Activated gamma-delta T cell treated with Interleukin-2 at 50 U/mL for 16 hours (primary cell): ENCODE results near the gene RAB11FIP3.
A peak's percentile ranks its signal among the peaks of the same experiment; 100 is the strongest.
"Not testable (repeated sequence)": the region's sequence is repeated elsewhere in the genome, so short reads cannot be mapped to it uniquely, and the experiment has no call there.

Experiments
- DNase-seq: peaks from one replicate; pipeline ENCODE4 v3.0.0-alpha.2; 2020

Gene RAB11FIP3

DNA sequence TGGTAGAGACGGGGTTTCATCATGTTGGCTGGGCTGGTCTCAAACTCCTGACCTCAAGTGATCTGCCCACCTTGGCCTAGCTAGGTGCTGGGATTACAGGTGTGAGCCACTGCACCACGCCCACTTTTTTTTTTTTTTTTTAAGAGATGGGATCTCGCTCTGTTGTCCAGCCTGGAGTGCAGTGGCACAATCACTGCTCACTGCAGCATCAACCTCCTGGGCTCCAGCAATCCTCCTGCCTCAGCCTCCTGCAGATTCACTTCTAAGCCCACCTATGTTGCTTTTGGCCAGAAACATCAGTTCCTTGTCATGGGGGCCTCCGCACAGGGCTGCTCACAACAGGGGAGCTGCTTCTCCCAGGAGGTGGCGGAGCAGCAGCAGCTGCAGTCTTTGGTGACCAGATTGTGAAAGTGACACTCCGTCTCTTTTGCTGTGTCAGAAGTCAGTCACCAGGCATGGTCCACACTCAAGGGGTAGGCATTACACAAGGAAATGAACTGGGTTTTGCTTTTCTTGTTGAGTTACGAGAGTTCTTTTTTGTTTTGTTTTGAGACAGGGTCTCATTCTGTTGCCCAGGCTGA lies 32.9 kb upstream of the RAB11FIP3 start:
- peak; percentile 53 for DNase-seq

DNA sequence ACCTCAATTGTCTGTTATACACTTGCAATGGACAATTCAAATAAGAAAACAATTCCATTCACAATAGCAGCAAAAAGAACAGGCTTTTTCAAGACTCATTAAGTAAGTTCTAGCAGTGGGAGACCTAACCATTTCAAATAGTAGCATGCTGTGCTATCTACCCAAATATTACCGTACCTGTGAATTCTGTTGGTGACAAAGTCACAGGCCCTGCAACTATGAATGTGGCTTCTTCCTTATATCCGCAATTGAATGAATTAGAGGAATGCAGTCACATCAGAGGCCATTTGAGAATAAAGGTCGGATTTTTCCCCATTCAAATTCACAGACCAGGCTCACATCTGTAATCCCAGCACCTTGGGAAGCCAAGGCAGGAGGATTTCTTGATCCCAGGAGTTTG lies 29.2 kb upstream of the RAB11FIP3 start:
- no peak for DNase-seq

DNA sequence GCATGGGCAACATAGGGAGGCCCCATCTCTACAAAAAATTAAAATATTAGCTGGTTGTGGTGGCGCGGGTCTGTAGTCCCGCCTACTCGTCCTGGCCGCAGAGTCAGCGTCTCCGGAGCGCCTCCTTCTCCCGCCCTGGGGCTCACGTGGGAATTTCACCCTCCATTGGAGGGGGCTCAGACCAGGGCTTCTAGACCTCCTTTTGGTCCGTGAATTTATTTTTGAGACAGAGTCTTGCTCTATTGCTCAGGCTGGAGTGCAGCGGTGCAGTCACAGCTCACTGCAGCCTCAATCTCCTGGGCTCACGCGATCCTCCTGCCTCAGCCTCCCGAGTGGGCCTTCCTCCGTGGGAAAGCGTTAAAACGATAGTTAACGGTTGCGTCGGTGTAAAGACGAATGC lies 28.8 kb upstream of the RAB11FIP3 start:
- no peak for DNase-seq

DNA sequence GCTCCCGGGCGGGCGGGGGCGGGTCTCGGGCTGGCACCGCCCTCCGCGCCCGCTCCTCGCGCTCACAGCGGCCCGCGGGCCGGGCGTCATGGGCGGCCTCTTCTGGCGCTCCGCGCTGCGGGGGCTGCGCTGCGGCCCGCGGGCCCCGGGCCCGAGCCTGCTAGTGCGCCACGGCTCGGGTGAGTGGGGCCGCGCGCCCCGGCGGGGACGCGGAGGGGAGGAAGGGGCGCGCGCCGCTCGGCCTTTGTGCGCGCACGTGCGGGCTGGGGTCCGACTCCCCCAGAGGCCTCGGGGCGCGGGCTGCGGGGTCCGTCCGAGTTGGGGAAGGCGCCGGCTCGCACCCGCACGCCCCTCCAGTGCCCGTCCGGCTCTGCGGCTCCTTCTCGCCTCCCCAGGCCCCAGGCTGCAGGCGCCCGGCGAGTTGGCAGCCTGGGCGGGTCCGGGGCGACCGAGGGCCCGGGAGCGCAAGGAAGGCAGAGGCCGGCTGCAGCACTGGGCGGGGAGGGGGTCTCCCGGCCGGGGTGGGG lies 28.3 kb upstream of the RAB11FIP3 start, which contains the start of gene NME4:
NME4 (plus strand) TSS at position 65 of the 527 bp plus-strand sequence; CDS start at position 89, 24 bp downstream.
- DNase-seq, result no peak

DNA sequence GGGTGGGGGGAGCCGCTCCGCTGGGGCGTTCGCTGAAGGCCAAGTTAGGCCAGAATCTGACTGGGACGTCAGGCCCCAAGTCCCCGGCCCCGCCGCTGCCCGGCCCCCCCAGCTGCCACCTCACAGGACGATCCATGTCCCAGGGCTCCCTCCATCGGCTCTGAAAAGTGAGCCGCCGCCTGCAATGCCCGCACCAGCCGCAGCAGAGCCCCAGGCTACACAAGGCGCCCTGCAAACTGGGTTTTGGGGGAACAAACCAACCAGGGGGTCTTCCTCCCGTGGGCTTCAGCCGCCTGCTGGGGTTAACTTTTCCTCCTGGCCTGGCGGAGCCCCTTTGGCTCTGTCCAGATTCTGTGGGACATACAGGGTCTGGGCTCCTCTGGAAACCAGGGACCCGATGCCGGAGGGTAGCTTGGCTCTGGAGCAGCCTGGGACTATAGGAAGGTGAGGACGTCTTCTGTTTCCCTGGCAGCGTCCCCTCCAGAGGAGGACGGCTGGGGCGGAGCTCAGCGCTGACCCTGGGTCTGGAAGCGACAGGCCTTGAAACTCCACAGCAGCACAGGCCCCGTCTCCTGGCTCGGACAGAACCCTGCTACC lies 27.6 kb upstream of the RAB11FIP3 start:
- DNase-seq, result no peak

DNA sequence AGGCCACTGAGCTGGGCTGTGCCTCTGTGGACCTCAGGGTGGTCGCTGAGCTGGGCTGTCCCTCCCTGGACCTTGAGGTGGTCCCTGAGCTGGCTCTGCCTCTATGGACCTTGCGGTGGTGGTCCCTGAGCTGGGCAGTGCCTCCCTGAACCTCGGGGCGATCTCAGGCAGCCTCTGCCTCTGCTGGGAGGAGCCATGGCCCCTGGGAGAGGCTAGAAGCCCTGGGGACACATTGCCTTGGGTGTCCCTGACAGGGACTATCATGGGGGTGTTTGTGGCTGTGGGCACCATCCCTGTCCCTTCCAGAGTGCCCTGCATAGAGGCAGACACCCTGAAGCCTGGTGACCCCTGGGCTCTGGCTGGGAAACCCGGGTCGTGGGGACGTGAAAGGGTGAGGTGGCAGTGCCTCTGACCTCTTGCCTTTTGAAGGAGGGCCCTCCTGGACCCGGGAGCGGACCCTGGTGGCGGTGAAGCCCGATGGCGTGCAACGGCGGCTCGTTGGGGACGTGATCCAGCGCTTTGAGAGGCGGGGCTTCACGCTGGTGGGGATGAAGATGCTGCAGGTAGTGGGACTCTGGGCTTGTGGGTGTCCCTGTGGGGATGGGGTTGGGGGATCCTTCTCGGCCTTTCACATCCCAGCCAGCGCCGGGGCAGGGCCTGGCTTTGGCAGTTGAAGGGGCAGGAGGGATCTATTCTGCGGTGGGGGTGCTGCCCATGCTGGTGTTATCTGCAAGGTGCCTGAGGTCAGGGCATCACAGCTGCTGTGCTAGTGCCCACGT lies 26.7 kb upstream of the RAB11FIP3 start:
- no peak for DNase-seq

DNA sequence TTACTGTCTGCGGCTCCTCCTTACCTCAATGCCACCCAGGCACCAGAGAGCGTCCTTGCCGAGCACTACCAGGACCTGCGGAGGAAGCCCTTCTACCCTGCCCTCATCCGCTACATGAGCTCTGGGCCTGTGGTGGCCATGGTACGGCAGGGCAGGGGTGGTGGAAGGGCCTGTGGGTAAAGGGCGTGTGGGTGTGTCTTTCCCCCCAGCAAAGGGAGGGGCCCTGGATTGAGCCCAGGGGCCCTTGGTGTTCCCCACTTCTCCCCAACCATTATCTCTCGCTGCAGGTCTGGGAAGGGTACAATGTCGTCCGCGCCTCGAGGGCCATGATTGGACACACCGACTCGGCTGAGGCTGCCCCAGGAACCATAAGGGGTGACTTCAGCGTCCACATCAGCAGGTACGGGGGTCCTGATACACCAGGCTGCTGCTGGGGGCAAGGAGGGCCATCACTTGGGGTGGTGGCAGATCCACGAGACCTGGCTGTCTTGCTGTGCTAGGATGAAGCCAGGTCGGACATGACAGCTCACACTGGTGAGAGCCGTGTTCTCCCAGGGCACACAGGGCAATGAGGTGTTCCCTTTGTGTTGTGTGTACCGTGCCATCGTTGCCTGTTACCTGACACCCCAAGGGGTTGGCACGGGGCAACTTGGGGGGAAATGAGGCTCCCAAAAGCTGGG lies 26.0 kb upstream of the RAB11FIP3 start:
- no peak for DNase-seq

DNA sequence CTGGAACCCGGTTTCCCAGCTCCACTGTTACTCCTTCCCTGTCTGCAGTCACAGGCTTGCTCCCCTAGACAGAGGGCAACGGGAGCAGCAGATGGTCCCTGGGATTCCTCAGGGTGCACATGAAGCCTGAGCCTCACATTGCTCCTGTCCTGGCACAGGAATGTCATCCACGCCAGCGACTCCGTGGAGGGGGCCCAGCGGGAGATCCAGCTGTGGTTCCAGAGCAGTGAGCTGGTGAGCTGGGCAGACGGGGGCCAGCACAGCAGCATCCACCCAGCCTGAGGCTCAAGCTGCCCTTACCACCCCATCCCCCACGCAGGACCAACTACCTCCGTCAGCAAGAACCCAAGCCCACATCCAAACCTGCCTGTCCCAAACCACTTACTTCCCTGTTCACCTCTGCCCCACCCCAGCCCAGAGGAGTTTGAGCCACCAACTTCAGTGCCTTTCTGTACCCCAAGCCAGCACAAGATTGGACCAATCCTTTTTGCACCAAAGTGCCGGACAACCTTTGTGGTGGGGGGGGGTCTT lies 25.3 kb upstream of the RAB11FIP3 start:
- no peak for DNase-seq

DNA sequence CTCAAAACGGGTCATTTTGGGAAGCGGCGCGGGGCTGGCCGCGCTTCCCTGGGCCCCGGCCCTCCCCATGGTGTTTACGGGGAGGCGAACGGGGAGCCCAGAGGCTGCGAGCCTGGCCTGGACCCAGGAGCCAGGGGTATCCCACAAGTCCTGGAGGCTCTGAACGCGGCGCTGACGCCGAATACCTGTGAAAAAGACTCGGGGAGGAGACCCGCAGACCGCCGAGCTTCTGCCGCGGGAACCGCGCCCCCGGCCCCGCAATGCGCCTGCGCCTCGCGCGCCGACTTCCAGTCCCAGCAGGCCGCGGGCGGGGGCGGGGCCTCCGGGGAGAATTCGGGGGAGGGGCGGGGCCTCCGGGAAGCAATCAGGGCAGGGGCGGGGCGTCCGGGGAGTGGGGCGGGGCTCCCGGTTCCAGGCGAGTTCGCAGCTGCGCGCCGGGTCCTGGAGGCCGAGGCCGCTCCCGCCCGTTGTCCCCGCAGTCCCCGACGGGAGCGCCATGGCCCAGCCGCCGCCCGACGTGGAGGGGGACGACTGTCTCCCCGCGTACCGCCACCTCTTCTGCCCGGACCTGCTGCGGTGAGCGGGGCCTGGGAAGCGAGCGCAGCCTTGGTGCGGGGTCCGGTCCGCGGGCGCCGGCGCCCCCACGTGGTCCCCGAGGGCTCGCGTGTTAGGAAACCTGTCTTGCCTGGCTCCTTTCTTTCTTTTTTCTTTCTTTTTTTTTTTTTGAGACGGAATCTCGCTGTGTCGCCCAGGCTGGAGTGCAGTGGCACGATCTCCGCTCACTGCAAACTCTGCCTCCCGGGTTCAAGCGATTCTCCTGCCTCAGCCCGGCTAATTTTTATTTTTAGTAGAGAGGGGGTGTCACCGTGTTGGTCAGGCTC lies 23.7 kb upstream of the RAB11FIP3 start, which contains the start of gene DECR2:
DECR2 (plus strand) TSS at position 418 of the 881 bp plus-strand sequence; CDS start at position 497, 79 bp downstream.
- peak; percentile 99 for DNase-seq

DNA sequence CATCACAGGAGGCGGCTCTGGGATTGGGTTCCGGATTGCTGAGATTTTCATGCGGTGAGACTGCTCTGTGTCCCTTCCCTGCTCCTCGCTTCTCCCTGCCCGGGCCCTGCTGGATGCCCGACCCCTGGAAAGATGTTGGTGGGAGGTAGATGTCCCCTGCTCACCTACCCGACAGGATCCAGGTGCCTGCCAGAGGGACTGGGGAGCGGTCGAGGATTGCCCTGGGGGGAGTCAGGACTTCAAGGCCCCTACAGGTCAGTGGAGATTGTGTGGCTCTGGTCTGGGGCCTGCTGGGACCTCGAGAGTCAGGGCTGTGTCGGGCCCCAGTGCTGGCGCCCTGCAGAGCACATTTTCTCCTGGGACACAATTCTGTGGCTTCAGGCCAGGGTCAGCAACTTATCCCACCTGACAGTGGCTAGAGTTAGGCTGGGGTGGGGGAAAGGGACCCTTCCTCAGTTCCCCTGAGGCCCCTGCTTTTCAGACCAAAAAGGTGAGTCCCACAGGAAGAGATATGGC lies 20.4 kb upstream of the RAB11FIP3 start:
- no peak for DNase-seq

DNA sequence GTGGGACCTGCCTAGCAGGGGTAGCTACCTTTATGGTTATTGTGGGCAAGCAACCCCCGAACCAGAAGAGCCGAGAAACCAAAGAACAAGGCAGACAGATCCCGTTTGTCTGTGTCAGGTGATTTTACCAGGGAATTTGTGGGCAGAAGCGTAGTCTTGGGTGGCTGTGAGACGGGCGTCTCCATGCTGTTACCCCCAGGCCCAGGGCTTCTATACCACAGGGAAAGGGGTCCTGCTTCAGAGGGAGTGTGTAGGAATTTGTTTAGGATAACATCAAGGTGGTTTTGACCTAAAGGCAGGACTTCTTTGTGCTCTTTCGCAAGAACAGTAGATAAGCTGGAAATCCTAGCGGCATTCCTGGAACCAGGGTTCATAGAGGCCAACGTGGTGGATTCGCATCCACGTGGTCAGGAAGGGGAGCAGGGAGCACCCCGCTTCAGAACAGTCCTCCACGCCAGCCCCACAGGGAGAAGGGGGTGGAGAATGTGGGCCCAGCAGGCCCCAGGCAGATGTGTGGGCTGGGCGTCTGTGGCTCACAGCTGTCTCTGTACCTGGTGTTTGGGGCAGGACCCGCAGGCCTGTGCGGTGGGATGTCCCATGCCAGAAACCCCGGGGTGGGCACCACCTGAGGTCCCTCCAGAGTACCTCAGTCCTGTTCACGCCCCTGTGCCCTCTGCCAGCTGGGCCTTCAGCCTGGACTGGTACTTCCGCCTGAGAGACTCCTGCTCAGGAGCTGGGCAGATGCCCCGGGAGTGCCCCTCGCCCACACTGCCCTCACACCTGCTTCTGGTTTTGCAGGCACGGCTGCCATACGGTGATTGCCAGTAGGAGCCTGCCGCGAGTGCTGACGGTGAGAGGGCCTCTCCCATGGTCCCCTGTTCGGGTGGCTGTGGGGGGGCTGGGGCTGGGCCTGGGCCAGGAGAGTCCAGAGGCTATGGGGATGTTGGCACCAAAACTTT lies 19.6 kb upstream of the RAB11FIP3 start:
- no peak for DNase-seq

DNA sequence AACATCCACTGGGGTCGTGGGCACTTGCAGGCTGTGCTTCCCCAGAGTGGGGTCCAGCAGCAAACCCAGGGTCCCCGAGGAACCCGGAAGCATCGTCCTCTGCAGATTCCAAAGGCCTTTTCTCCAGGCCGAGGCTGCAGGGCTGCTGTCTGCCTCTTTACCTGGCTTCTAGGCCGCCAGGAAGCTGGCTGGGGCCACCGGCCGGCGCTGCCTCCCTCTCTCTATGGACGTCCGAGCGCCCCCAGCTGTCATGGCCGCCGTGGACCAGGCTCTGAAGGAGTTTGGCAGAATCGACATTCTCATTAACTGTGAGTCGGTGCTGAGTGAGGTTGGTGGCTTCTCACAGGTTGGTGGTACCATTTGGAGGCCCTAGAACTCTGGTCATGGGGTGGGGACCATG lies 18.2 kb upstream of the RAB11FIP3 start:
- no peak for DNase-seq

DNA sequence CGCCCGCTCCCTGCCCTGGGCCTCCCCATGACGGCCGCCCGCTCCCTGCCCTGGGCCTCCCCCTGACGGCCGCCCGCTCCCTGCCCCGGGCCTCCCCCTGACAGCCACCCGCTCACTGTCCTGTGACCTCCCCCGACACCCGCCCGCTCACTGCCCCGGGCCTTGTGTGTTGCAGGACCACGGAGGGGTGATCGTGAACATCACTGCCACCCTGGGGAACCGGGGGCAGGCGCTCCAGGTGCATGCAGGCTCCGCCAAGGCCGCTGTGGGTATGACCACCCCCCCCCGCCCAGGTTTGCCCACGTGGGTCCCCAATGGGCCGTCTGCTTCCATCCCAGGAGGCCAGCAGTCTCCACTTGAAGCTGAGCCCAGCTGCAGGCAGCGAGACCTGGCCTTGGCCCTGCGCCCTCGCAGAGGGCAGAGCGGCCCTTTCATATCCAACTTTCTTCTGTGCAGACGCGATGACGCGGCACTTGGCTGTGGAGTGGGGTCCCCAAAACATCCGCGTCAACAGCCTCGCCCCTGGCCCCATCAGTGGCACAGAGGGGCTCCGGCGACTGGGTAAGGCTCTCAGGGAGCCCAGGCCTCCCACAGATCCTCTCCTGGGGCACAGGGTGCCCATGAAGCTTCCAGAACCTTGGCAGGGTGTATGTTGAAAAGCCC lies 14.8 kb upstream of the RAB11FIP3 start:
- DNase-seq, result no peak

DNA sequence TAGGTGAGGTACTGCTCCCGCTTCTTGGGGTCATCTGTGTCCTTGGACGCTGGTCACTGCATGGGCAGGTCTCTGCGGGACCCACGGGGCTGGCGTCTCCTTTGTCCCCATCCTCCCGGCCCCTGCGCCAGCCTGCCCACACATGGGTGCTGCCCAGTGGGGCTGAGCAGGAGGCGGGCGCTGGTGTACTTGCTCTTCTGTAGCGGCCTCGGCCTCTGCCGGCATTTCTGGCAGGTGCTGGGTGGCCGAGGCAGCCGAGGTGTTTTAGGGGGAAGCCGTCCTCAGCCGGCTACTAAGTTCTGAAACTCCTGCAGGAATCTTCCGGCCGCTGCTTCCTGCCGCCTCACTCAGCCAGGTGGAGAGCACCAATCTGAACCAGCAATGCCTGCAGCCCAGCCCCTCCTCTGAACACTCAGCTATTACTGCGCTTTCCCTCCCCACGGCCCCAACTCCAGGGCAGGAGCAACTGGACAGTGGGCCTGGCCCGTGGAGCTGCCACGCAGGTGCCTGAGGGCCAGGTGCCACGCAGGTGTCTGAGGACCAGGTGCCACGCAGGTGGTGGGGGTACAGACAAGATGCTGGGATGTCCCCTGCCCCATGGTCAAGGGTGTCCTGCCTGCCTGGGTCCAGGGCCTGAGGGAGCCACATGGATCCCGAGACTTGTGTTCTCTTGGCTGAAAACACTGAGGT lies 13.7 kb upstream of the RAB11FIP3 start:
- no peak for DNase-seq

DNA sequence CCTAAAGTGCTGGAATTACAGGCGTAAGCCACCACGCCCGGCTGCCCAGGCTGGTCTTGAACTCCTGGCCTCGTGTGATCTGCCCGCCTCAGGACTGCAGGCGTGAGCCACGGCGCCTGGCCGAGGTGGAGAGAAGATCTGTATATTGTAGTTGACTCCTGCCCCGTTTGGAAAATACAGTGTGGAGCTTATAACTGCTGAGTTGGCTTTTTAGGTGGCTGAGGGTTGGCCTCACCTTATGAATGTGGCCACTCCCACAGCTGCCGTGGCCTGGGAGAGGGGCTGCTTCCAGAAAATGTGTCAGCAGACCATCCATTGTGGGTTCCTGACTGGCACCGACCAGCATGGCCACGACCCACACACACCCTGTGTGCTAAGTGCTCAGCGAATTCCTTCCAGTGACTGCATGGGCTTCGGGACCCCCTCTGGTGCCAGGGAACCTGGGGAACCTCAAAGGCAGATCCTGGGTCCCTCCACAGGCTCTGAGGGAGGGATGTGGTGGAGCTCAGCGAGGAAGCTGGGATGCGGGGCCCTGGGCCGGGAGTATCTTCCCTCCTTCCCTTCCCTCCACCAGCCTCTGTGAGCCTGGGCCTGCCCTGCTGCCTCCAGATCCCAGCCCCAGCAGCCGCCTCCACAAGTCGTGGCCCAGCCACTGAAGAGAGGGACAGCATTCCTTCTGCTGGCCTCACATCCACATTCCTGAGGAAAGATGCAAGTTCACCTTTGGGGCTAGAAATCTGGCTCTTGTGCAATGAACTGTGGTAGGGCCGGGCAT lies 10.9 kb upstream of the RAB11FIP3 start:
- DNase-seq, result no peak

DNA sequence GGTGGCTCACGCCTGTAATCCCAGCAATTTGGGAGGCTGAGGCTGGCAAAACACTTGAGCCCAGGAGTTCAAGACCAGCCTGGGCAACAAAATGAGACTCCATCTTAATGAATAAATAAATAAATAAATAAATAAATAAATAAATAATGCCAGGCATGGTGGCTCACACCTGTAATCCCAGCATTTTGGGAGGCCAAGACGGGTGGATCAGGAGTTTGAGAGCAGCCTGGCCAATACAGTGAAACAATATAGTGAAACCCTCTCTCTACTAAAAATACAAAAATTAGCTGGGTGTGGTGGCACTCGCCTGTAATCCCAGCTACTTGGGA lies 10.3 kb upstream of the RAB11FIP3 start:
- not testable (repeated sequence) for DNase-seq

DNA sequence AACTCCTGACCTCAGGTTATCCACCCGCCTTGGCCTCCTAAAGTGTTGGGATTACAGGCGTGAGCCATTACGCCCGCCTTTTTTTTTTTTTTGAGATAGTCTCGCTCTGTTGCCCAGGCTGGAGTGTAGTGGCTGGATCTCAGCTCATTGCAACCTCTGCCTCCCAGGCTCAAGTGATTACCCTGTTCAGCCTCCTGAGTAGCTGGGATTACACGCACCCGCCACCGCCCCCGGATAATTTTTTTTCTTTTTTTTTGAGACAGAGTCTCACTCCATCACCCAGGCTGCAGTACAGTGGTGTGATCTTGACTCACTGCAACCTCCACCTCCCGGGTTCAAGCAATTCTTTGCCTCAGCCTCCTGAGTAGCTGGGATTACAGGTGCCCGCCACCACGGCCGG lies 3.3 kb upstream of the RAB11FIP3 start:
- not testable (repeated sequence) for DNase-seq

DNA sequence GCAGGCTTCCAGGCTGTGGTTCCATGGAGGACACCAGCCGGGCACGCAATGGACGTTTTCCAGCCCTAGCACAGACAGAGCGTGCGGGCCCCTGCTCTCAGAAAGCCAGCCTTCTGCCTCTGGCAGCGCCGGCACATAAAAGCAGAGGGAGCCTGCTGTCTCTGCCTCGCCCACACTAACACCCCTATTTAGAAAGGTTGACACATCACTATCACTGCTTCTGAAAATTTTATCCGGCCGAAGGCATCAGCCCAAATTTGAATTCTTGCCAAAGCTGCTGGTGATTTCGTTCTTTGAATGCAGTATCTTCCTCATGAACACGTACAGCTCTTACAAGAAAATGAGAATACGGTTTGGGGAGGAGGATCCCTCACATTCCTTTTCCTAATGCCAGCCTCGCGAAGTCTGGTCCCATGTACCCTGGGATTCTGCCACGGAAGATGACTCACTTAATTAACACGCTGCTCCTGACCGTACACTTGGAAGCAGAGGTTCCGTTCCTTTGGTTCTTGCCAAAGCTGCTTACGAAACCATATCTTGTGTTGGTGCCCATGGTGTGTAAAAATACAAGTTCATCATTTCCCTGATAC lies 1.3 kb upstream of the RAB11FIP3 start:
- no peak for DNase-seq
